ENCODE results near the gene ACHE. TPM values are rescaled to one million over a fixed set of nuclear protein-coding genes. Genes with fewer than 3 reads are reported as not detected.

ACHE gene
- total and polyA plus RNA-seq, 2 of the 13 experiments (the other 11 are each of a cell fraction or from before 2014, with no cell fraction given) = 0.18 to 0.40 TPM

GRCh38 chr7:100895956-100896731 lies 456 bp upstream of the ACHE start (continued):
- TF ChIP-seq NR2F6 (IDR thresholded peaks at IDR 0.05) (no peak), NR2F6 (CRISPR knock-in tag; IDR thresholded peaks at IDR 0.05) (0 out of 2 replicates have a peak, but pooled peaks have one; percentile 7), ZBTB8A (CRISPR knock-in tag; IDR thresholded peaks at IDR 0.05; ENCODE audit: borderline replicate concordance, low read depth) (no peak), ZC3H4 (CRISPR knock-in tag; IDR thresholded peaks at IDR 0.05; ENCODE audit: borderline replicate concordance) (no peak), MIER3 (CRISPR knock-in tag; IDR thresholded peaks at IDR 0.05; ENCODE audit: borderline replicate concordance) (no peak), KAT7 (CRISPR knock-in tag; IDR thresholded peaks at IDR 0.05; ENCODE audit: borderline replicate concordance) (no peak), HMG20B (CRISPR knock-in tag; conservative IDR thresholded peaks at IDR 0.05) (no peak), ZEB1 (IDR thresholded peaks at IDR 0.05; ENCODE audit: insufficient replicate concordance, low read depth) (no peak), CCDC6 (CRISPR knock-in tag; IDR thresholded peaks at IDR 0.05) (no peak), MEF2D (CRISPR knock-in tag; IDR thresholded peaks at IDR 0.05) (no peak; the same call in 1 of the 2 replicates), ATM (IDR thresholded peaks at IDR 0.05; ENCODE audit: borderline replicate concordance) (no peak), ZBTB34 (CRISPR knock-in tag; IDR thresholded peaks at IDR 0.05) (no peak)
- TF ChIP-seq, protein P1, sequence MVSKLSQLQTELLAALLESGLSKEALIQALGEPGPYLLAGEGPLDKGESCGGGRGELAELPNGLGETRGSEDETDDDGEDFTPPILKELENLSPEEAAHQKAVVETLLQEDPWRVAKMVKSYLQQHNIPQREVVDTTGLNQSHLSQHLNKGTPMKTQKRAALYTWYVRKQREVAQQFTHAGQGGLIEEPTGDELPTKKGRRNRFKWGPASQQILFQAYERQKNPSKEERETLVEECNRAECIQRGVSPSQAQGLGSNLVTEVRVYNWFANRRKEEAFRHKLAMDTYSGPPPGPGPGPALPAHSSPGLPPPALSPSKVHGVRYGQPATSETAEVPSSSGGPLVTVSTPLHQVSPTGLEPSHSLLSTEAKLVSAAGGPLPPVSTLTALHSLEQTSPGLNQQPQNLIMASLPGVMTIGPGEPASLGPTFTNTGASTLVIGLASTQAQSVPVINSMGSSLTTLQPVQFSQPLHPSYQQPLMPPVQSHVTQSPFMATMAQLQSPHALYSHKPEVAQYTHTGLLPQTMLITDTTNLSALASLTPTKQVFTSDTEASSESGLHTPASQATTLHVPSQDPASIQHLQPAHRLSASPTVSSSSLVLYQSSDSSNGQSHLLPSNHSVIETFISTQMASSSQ (IDR thresholded peaks at IDR 0.05; ENCODE audit: low read depth) = no peak
- TF ChIP-seq, protein P1 (CRISPR knock-in tag; IDR thresholded peaks at IDR 0.05; ENCODE audit: borderline replicate concordance) = no peak
- TF ChIP-seq, protein P2, sequence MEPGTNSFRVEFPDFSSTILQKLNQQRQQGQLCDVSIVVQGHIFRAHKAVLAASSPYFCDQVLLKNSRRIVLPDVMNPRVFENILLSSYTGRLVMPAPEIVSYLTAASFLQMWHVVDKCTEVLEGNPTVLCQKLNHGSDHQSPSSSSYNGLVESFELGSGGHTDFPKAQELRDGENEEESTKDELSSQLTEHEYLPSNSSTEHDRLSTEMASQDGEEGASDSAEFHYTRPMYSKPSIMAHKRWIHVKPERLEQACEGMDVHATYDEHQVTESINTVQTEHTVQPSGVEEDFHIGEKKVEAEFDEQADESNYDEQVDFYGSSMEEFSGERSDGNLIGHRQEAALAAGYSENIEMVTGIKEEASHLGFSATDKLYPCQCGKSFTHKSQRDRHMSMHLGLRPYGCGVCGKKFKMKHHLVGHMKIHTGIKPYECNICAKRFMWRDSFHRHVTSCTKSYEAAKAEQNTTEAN (CRISPR knock-in tag; conservative IDR thresholded peaks at IDR 0.05) = no peak
- TF ChIP-seq, protein P3, sequence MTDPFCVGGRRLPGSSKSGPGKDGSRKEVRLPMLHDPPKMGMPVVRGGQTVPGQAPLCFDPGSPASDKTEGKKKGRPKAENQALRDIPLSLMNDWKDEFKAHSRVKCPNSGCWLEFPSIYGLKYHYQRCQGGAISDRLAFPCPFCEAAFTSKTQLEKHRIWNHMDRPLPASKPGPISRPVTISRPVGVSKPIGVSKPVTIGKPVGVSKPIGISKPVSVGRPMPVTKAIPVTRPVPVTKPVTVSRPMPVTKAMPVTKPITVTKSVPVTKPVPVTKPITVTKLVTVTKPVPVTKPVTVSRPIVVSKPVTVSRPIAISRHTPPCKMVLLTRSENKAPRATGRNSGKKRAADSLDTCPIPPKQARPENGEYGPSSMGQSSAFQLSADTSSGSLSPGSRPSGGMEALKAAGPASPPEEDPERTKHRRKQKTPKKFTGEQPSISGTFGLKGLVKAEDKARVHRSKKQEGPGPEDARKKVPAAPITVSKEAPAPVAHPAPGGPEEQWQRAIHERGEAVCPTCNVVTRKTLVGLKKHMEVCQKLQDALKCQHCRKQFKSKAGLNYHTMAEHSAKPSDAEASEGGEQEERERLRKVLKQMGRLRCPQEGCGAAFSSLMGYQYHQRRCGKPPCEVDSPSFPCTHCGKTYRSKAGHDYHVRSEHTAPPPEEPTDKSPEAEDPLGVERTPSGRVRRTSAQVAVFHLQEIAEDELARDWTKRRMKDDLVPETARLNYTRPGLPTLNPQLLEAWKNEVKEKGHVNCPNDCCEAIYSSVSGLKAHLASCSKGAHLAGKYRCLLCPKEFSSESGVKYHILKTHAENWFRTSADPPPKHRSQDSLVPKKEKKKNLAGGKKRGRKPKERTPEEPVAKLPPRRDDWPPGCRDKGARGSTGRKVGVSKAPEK (CRISPR knock-in tag; IDR thresholded peaks at IDR 0.05; ENCODE audit: borderline replicate concordance) = no peak
- TF ChIP-seq, protein P4, sequence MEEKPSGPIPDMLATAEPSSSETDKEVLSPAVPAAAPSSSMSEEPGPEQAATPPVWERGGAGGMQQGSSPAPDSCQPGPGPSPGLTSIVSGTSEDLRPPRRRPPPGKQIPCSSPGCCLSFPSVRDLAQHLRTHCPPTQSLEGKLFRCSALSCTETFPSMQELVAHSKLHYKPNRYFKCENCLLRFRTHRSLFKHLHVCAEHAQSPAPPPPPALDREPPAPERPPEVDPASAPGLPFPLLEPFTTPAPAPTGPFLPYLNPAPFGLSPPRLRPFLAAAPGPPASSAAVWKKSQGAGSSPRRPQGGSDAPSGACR (CRISPR knock-in tag; IDR thresholded peaks at IDR 0.05) = no peak; the same call in 1 of the 2 replicates

Data from HepG2 (cell line).